Activated CD4-positive, alpha-beta memory T cell treated with anti-CD3 and anti-CD28 coated beads, Interleukin-2, amount 10 ng/mL, durations not matched to agents 7 days and 5 days (primary cell): ENCODE data around the gene DPF1. TPM values are rescaled to one million over a fixed set of nuclear protein-coding genes. Genes with fewer than 3 reads are reported as not detected.

ENCODE experiments used
- CTCF ChIA-PET: fragments of 350-600 bp; sonication (Branson Sonifier 250); formaldehyde crosslinking; loops from one replicate; lab custom pipeline; 2021; ENCODE audit warnings: antibody characterized with exemption, inconsistent platforms; lab: Charles Lee
- POLR2A ChIA-PET: fragments of 350-600 bp; sonication (Branson Sonifier 250); formaldehyde crosslinking; loops from one replicate; lab custom pipeline; 2021; ENCODE audit warnings: antibody characterized with exemption; lab: Charles Lee
- DNase-seq: peaks from one replicate; pipeline ENCODE4 v3.0.0-alpha.2; 2020
- H3K27ac Mint-ChIP-seq: one replicate; pipeline ENCODE4 v1.8.0; 2021; ENCODE audit warnings: mild to moderate bottlenecking, mixed read lengths
- H3K27me3 Mint-ChIP-seq: one replicate; pipeline ENCODE4 v1.8.0; 2021; ENCODE audit warnings: mixed read lengths
- H3K36me3 Mint-ChIP-seq: one replicate; pipeline ENCODE4 v1.8.0; 2021; ENCODE audit warnings: low read depth, mixed read lengths
- H3K4me1 Mint-ChIP-seq: one replicate; pipeline ENCODE4 v1.8.0; 2021; ENCODE audit warnings: mixed read lengths
- H3K4me3 Mint-ChIP-seq: one replicate; pipeline ENCODE4 v1.8.0; 2021; ENCODE audit warnings: mild to moderate bottlenecking, mixed read lengths
- H3K9me3 Mint-ChIP-seq: one replicate; pipeline ENCODE4 v1.8.0; 2021; ENCODE audit warnings: mixed read lengths
- total RNA-seq, 2 experiments: library from RNA; stranded (reverse); gene quantifications; one replicate each; pipeline ENCODE4 v1.2.3, GENCODE V29; 2021

Gene DPF1
- total RNA-seq, 2 experiments from 2014 or later, result 0.40 to 0.55 TPM

GRCh38 chr19:38197937-38198704 is 25.9 kb downstream of the DPF1 start:
- Mint-ChIP-seq H3K4me1 (no peaks in the 10 kb centered on the region), H3K4me3 (no peak overlapping the region), H3K27ac (no peak overlapping the region), H3K36me3 (peaks cover 3% of the 10 kb centered on the region), H3K9me3 (peaks cover 5% of the 10 kb centered on the region), H3K27me3 (no peaks in the 10 kb centered on the region)
- CTCF ChIA-PET, result no interaction called here
- no peak for DNase-seq
- POLR2A ChIA-PET, result no interaction called here

GRCh38 chr19:38196948-38197656 is 26.9 kb downstream of the DPF1 start:
- H3K9me3 Mint-ChIP-seq, result peaks cover 5% of the 10 kb centered on the region

GRCh38 chr19:38196245-38196837 is 27.7 kb downstream of the DPF1 start:
- Mint-ChIP-seq H3K4me3 (no peak overlapping the region), H3K4me1 (no peaks in the 10 kb centered on the region), H3K27ac (no peak overlapping the region), H3K27me3 (no peaks in the 10 kb centered on the region), H3K9me3 (peaks cover 5% of the 10 kb centered on the region), H3K36me3 (peaks cover 3% of the 10 kb centered on the region)
- POLR2A ChIA-PET, result no interaction called here
- no peak for DNase-seq
- CTCF ChIA-PET, result no interaction called here

More at GRCh38 chr19:38196948-38197656, 26.9 kb downstream of the DPF1 start:
- no peak overlapping the region for H3K4me3 Mint-ChIP-seq
- DNase-seq, result no peak
- no peaks in the 10 kb centered on the region for H3K27me3 Mint-ChIP-seq
- H3K4me1 Mint-ChIP-seq, result no peaks in the 10 kb centered on the region
- POLR2A ChIA-PET, result no interaction called here
- H3K27ac Mint-ChIP-seq, result no peak overlapping the region
- peaks cover 3% of the 10 kb centered on the region for H3K36me3 Mint-ChIP-seq
- CTCF ChIA-PET, result no interaction called here

GRCh38 chr19:38195237-38195636 is 28.8 kb downstream of the DPF1 start:
- ChIA-PET POLR2A (no interaction called here), CTCF (no interaction called here)
- Mint-ChIP-seq H3K36me3 (peaks cover 3% of the 10 kb centered on the region), H3K27me3 (no peaks in the 10 kb centered on the region), H3K4me3 (no peak overlapping the region), H3K27ac (no peak overlapping the region), H3K4me1 (no peaks in the 10 kb centered on the region), H3K9me3 (peaks cover 5% of the 10 kb centered on the region)
- DNase-seq, result no peak

- Mint-ChIP-seq H3K9me3 (peaks cover 5% of the 10 kb centered on the region), H3K27me3 (no peaks in the 10 kb centered on the region), H3K4me3 (no peak overlapping the region), H3K27ac (no peak overlapping the region), H3K36me3 (peaks cover 3% of the 10 kb centered on the region), H3K4me1 (no peaks in the 10 kb centered on the region)
- CTCF ChIA-PET, result interaction anchor here (0.6 kb wide), 1 partner anchor 53 kb away, joined by 4 read pairs; no protein-coding TSS in a partner anchor
- DNase-seq, result no peak
- POLR2A ChIA-PET, result no interaction called here
Measured at GRCh38 chr19:38194061-38194701, 29.8 kb downstream of the DPF1 start.

- no peaks in the 10 kb centered on the region for H3K4me1 Mint-ChIP-seq
- H3K27ac Mint-ChIP-seq, result no peak overlapping the region
- CTCF ChIA-PET, result no interaction called here
- H3K9me3 Mint-ChIP-seq, result peaks cover 5% of the 10 kb centered on the region
- peaks cover 3% of the 10 kb centered on the region for H3K36me3 Mint-ChIP-seq
- H3K27me3 Mint-ChIP-seq, result no peaks in the 10 kb centered on the region
- DNase-seq, result no peak
- POLR2A ChIA-PET, result no interaction called here
- H3K4me3 Mint-ChIP-seq, result no peak overlapping the region
Measured at GRCh38 chr19:38193445-38193844, 30.6 kb downstream of the DPF1 start.

GRCh38 chr19:38191747-38192146 is 32.3 kb downstream of the DPF1 start:
- ChIA-PET CTCF (no interaction called here), POLR2A (no interaction called here)
- H3K9me3 Mint-ChIP-seq, result peaks cover 5% of the 10 kb centered on the region
- H3K4me3 Mint-ChIP-seq, result no peak overlapping the region
- H3K27ac Mint-ChIP-seq, result no peak overlapping the region
- no peaks in the 10 kb centered on the region for H3K4me1 Mint-ChIP-seq
- no peaks in the 10 kb centered on the region for H3K27me3 Mint-ChIP-seq
- peaks cover 3% of the 10 kb centered on the region for H3K36me3 Mint-ChIP-seq
- DNase-seq, result no peak

- ChIA-PET POLR2A (no interaction called here), CTCF (no interaction called here)
- no peak for DNase-seq
- H3K4me3 Mint-ChIP-seq, result no peak overlapping the region
- no peaks in the 10 kb centered on the region for H3K27me3 Mint-ChIP-seq
- no peak overlapping the region for H3K27ac Mint-ChIP-seq
- no peaks in the 10 kb centered on the region for H3K4me1 Mint-ChIP-seq
- no peaks in the 10 kb centered on the region for H3K36me3 Mint-ChIP-seq
- peaks cover 5% of the 10 kb centered on the region for H3K9me3 Mint-ChIP-seq
Measured at GRCh38 chr19:38190793-38191192, 33.2 kb downstream of the DPF1 start.

- Mint-ChIP-seq H3K4me1 (no peaks in the 10 kb centered on the region), H3K27ac (no peak overlapping the region), H3K36me3 (no peaks in the 10 kb centered on the region), H3K4me3 (no peak overlapping the region), H3K9me3 (peaks cover under 1% of the 10 kb centered on the region), H3K27me3 (no peaks in the 10 kb centered on the region)
- ChIA-PET POLR2A (no interaction called here), CTCF (no interaction called here)
- DNase-seq, result no peak
Measured at GRCh38 chr19:38190061-38190460, 34.0 kb downstream of the DPF1 start.

GRCh38 chr19:38185562-38185961 is 38.5 kb downstream of the DPF1 start:
- H3K27ac Mint-ChIP-seq, result no peak overlapping the region

GRCh38 chr19:38184815-38185214 is 39.2 kb downstream of the DPF1 start:
- Mint-ChIP-seq H3K9me3 (peaks cover 5% of the 10 kb centered on the region), H3K4me1 (no peaks in the 10 kb centered on the region), H3K27me3 (no peaks in the 10 kb centered on the region), H3K27ac (no peak overlapping the region), H3K36me3 (no peaks in the 10 kb centered on the region), H3K4me3 (no peak overlapping the region)
- ChIA-PET CTCF (no interaction called here), POLR2A (no interaction called here)
- DNase-seq, result no peak

More at GRCh38 chr19:38185562-38185961, 38.5 kb downstream of the DPF1 start:
- Mint-ChIP-seq H3K36me3 (no peaks in the 10 kb centered on the region), H3K9me3 (peaks cover 5% of the 10 kb centered on the region), H3K27me3 (no peaks in the 10 kb centered on the region), H3K4me3 (no peak overlapping the region), H3K4me1 (no peaks in the 10 kb centered on the region)
- POLR2A ChIA-PET, result no interaction called here
- CTCF ChIA-PET, result no interaction called here
- DNase-seq, result no peak

- CTCF ChIA-PET, result no interaction called here
- H3K27ac Mint-ChIP-seq, result no peak overlapping the region
- POLR2A ChIA-PET, result no interaction called here
- H3K36me3 Mint-ChIP-seq, result no peaks in the 10 kb centered on the region
- no peak overlapping the region for H3K4me3 Mint-ChIP-seq
- H3K4me1 Mint-ChIP-seq, result no peaks in the 10 kb centered on the region
- H3K27me3 Mint-ChIP-seq, result no peaks in the 10 kb centered on the region
- no peak for DNase-seq
- peaks cover 5% of the 10 kb centered on the region for H3K9me3 Mint-ChIP-seq
Measured at GRCh38 chr19:38183251-38183897, 40.6 kb downstream of the DPF1 start.
